H9 (cell line): Measurements from ENCODE around the gene NFKB2. TPM values are rescaled to one million over a fixed set of nuclear protein-coding genes. Genes with fewer than 3 reads are reported as not detected.

Experiments used
- DNase-seq: peaks from one replicate; pipeline ENCODE4 v3.0.0-alpha.2; 2017
- H2AFZ ChIP-seq: one replicate; pipeline ENCODE4 v1.6.1; 2013; ENCODE audit warnings: mild to moderate bottlenecking, low read length, control low read depth, moderate library complexity
- H2AK5ac ChIP-seq: 2 replicates; pipeline ENCODE4 v1.6.1; 2013; ENCODE audit warnings: low read length, control low read depth, mixed read lengths; ENCODE audit not compliant: insufficient read length
- H2BK120ac ChIP-seq: one replicate; pipeline ENCODE4 v1.6.1; 2013; ENCODE audit warnings: low read depth, mild to moderate bottlenecking, low read length, control low read depth, inconsistent platforms; ENCODE audit not compliant: poor library complexity, severe bottlenecking
- H2BK12ac ChIP-seq: 2 replicates; pipeline ENCODE4 v1.6.1; 2013; ENCODE audit warnings: low read length, control low read depth, mixed read lengths, low read depth; ENCODE audit not compliant: insufficient read length
- H2BK15ac ChIP-seq: 2 replicates; pipeline ENCODE4 v1.6.1; 2013; ENCODE audit warnings: low read depth, low read length, control low read depth
- H2BK20ac ChIP-seq: one replicate; pipeline ENCODE4 v1.6.1; 2013; ENCODE audit warnings: low read depth, mild to moderate bottlenecking, low read length, control low read depth, inconsistent platforms; ENCODE audit not compliant: poor library complexity, severe bottlenecking
- H2BK5ac ChIP-seq: 2 replicates; pipeline ENCODE4 v1.6.1; 2013; ENCODE audit warnings: low read length, control low read depth, mixed read lengths; ENCODE audit not compliant: insufficient read length
- H3K14ac ChIP-seq: 2 replicates; pipeline ENCODE4 v1.6.1; 2013; ENCODE audit warnings: low read length, control low read depth; ENCODE audit not compliant: insufficient read depth
- H3K18ac ChIP-seq: 2 replicates; pipeline ENCODE4 v1.6.1; 2013; ENCODE audit warnings: low read depth, mild to moderate bottlenecking, mixed read lengths, low read length, control low read depth; ENCODE audit not compliant: insufficient read length
- H3K23ac ChIP-seq: 2 replicates; pipeline ENCODE4 v1.6.1; 2013; ENCODE audit warnings: low read length, control low read depth, mixed read lengths, low read depth; ENCODE audit not compliant: insufficient read length
- H3K23me2 ChIP-seq: 2 replicates; pipeline ENCODE4 v1.6.1; 2013; ENCODE audit warnings: low read depth, mild to moderate bottlenecking, mixed read lengths, low read length, control low read depth; ENCODE audit not compliant: insufficient read length, poor library complexity, severe bottlenecking
- H3K27ac ChIP-seq: 2 replicates; pipeline ENCODE4 v1.5.1; 2013; ENCODE audit warnings: low read length, control low read depth, mixed read lengths, low read depth; ENCODE audit not compliant: insufficient read length
- H3K27me3 ChIP-seq: 2 replicates; pipeline ENCODE4 v1.6.1; 2013; ENCODE audit warnings: low read length, control low read depth, inconsistent platforms; ENCODE audit not compliant: insufficient read depth
- H3K4ac ChIP-seq: 2 replicates; pipeline ENCODE4 v1.6.1; 2013; ENCODE audit warnings: low read depth, mild to moderate bottlenecking, control low read depth, inconsistent platforms, low read length, moderate library complexity
- H3K4me1 ChIP-seq: 2 replicates; pipeline ENCODE4 v1.6.1; 2013; ENCODE audit warnings: low read length, control low read depth, inconsistent platforms; ENCODE audit not compliant: insufficient read depth
- H3K4me2 ChIP-seq: 2 replicates; pipeline ENCODE4 v1.6.1; 2013; ENCODE audit warnings: low read length, control low read depth, mixed read lengths; ENCODE audit not compliant: insufficient read length, insufficient read depth
- H3K56ac ChIP-seq: 2 replicates; pipeline ENCODE4 v1.6.1; 2013; ENCODE audit warnings: low read depth, mild to moderate bottlenecking, mixed read lengths, low read length, control low read depth; ENCODE audit not compliant: insufficient read length
- H3K79me1 ChIP-seq: 2 replicates; pipeline ENCODE4 v1.6.1; 2013; ENCODE audit warnings: low read depth, mild to moderate bottlenecking, moderate library complexity, low read length, control low read depth, inconsistent platforms; ENCODE audit not compliant: insufficient read depth, poor library complexity, severe bottlenecking
- H3K79me2 ChIP-seq: 2 replicates; pipeline ENCODE4 v1.6.1; 2013; ENCODE audit warnings: low read length, control low read depth, inconsistent platforms; ENCODE audit not compliant: insufficient read depth
- H3K9ac ChIP-seq: 2 replicates; pipeline ENCODE4 v1.6.1; 2013; ENCODE audit warnings: low read length, control low read depth, mixed read lengths; ENCODE audit not compliant: insufficient read length; ENCODE audit errors: extremely low read depth
- H3K9me3 ChIP-seq: one replicate; pipeline ENCODE4 v1.6.1; 2013; ENCODE audit warnings: low read depth, low read length, inconsistent platforms; ENCODE audit not compliant: control insufficient read depth
- H3T11ph ChIP-seq: one replicate; pipeline ENCODE4 v1.6.1; 2013; ENCODE audit warnings: mild to moderate bottlenecking, low read length, control low read depth, inconsistent platforms
- H4K20me1 ChIP-seq: one replicate; pipeline ENCODE4 v1.6.1; 2013; ENCODE audit not compliant: control insufficient read depth, insufficient read length, insufficient read depth
- H4K5ac ChIP-seq: 2 replicates; pipeline ENCODE4 v1.6.1; 2013; ENCODE audit warnings: low read depth, mild to moderate bottlenecking, mixed read lengths, low read length, control low read depth; ENCODE audit not compliant: insufficient read length
- H4K8ac ChIP-seq: replicated peaks from 2 replicates; pipeline ENCODE4 v1.6.1; 2013; ENCODE audit warnings: low read length, control low read depth, mixed read lengths, low read depth; ENCODE audit not compliant: insufficient read length
- H4K91ac ChIP-seq: 2 replicates; pipeline ENCODE4 v1.6.1; 2013; ENCODE audit warnings: low read depth, mild to moderate bottlenecking, moderate library complexity, mixed read lengths, low read length, control low read depth; ENCODE audit not compliant: insufficient read length
- H3K27ac Mint-ChIP-seq, 3 experiments: 2 replicates in 2 of 3; 3 replicates in 1 of 3; pipeline ENCODE4 v1.8.0; 2020 to 2021; ENCODE audit warnings: mixed read lengths in 3 of 3, mild to moderate bottlenecking in 1 of 3, moderate library complexity in 1 of 3
- H3K27me3 Mint-ChIP-seq: 2 replicates; pipeline ENCODE4 v1.8.0; 2021; ENCODE audit warnings: low read depth, mild to moderate bottlenecking, moderate library complexity, mixed read lengths
- H3K36me3 Mint-ChIP-seq, 3 experiments: 2 replicates in 2 of 3; 3 replicates in 1 of 3; pipeline ENCODE4 v1.8.0; 2020 to 2021; ENCODE audit warnings: low read depth in 3 of 3, mixed read lengths in 3 of 3; ENCODE audit not compliant: insufficient read depth in 1 of 3
- H3K4me1 Mint-ChIP-seq, 2 experiments: 2 replicates each; pipeline ENCODE4 v1.8.0; 2020; ENCODE audit warnings: mixed read lengths in 2 of 2
- H3K4me3 Mint-ChIP-seq, 2 experiments: 2 replicates in 1 of 2; 3 replicates in 1 of 2; pipeline ENCODE4 v1.8.0; 2020 to 2021; ENCODE audit warnings: mild to moderate bottlenecking in 2 of 2, mixed read lengths in 2 of 2, moderate library complexity in 1 of 2
- H3K9me3 Mint-ChIP-seq, 2 experiments: 2 replicates in 1 of 2; 3 replicates in 1 of 2; pipeline ENCODE4 v1.8.0; 2020; ENCODE audit warnings: mild to moderate bottlenecking in 2 of 2, mixed read lengths in 2 of 2, moderate library complexity in 1 of 2
- WGBS: extraction: QIAGEN DNeasy Blood & Tissue Kit; methylation state at CpG from one replicate; pipeline ENCODE4 v1.1.7; 2013; ENCODE audit warnings: missing lambda C conversion rate, low lambda C conversion rate, mixed read lengths; ENCODE audit not compliant: insufficient read length; ENCODE audit errors: extremely low coverage; 5-methylcytosine and 5-hydroxymethylcytosine counted together
- total RNA-seq: library from RNA; stranded (reverse); gene quantifications from 2 replicates; pipeline ENCODE4 v1.2.1, GENCODE V29; 2021
- TF ChIP-seq, protein P1 (sequence below): fragments of 200-600 bp; sonication (generic); conservative IDR thresholded peaks from 3 replicates; pipeline ENCODE4 v1.8.0; 2021; ENCODE audit warnings: antibody characterized with exemption, mild to moderate bottlenecking

NFKB2 gene
- total RNA-seq, 1 experiment from 2014 or later, result 23.7 TPM

DNA sequence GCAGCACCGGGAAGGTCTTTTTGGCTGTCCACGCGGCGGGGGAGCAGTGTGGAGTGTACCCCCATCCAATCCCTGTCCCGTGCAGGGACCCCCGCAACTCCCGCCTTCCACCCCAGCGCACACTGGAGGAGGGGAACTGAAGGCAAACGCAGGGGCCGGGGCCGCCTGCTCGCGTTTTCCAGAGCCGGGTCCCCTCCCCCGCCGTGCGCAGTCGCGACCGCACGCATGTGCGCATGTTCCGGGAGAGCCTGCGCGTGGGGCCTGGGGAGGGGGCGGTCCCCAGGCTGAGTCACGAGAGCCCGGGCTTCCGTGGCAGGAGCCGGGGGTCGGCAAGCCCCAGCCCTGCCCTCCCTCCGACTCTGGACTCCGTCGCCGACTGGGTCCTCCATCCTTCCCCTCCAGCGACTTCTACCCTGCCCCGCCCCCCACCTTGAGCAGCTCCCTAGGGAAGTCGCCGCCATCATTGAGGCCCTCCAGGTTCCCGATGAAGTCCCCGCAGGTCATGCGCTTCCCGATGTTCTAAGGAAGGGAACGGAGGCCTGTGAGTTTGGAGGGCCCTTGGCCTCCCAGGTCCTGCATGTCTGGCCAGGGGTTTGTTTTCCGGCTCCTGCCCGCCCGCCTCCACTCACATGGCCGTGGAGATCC lies 15.0 kb downstream of the NFKB2 start:
- H4K5ac ChIP-seq, result no peak overlapping the region
- H3K4me1 Mint-ChIP-seq, result peaks cover 28 to 49% of the 10 kb centered on the region in 2 experiments
- H3K9me3 Mint-ChIP-seq, result peaks cover 0 to 4% of the 10 kb centered on the region in 2 experiments; a peak in 1 of 5 replicates
- H3K4me1 ChIP-seq, result peaks cover 3% of the 10 kb centered on the region; the same call in 1 of the 2 replicates
- no peak overlapping the region for H2BK5ac ChIP-seq
- peaks cover 0 to 2% (median 2%) of the 10 kb centered on the region in 3 experiments; a peak in 2 of 7 replicates for H3K36me3 Mint-ChIP-seq
- no peak overlapping the region for H2AFZ ChIP-seq
- peaks cover 84% of the 10 kb centered on the region for H3K27me3 Mint-ChIP-seq
- WGBS, result no CpG with 5 or more reads among the region's 48 CpGs
- no peak overlapping the region for H2BK12ac ChIP-seq
- TF ChIP-seq, protein P1, sequence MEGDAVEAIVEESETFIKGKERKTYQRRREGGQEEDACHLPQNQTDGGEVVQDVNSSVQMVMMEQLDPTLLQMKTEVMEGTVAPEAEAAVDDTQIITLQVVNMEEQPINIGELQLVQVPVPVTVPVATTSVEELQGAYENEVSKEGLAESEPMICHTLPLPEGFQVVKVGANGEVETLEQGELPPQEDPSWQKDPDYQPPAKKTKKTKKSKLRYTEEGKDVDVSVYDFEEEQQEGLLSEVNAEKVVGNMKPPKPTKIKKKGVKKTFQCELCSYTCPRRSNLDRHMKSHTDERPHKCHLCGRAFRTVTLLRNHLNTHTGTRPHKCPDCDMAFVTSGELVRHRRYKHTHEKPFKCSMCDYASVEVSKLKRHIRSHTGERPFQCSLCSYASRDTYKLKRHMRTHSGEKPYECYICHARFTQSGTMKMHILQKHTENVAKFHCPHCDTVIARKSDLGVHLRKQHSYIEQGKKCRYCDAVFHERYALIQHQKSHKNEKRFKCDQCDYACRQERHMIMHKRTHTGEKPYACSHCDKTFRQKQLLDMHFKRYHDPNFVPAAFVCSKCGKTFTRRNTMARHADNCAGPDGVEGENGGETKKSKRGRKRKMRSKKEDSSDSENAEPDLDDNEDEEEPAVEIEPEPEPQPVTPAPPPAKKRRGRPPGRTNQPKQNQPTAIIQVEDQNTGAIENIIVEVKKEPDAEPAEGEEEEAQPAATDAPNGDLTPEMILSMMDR, result no peak
- no peak overlapping the region for H3K14ac ChIP-seq
- no peak overlapping the region; a peak in 1 of 7 replicates for H3K27ac Mint-ChIP-seq
- no peaks in the 10 kb centered on the region for H3K79me1 ChIP-seq
- no peak overlapping the region for H4K91ac ChIP-seq
- H3K27ac ChIP-seq, result no peak overlapping the region
- H3K9ac ChIP-seq, result no peak overlapping the region
- no peaks in the 10 kb centered on the region for H3K9me3 ChIP-seq
- peak overlapping the region; percentile 34 for H3K18ac ChIP-seq
- peak overlapping the region; percentile 60 to 75 for H3K4me3 Mint-ChIP-seq
- peaks cover 3% of the 10 kb centered on the region for H3K23me2 ChIP-seq
- H3K79me2 ChIP-seq, result no peaks in the 10 kb centered on the region
- no peak overlapping the region for H3K56ac ChIP-seq
- H3K4ac ChIP-seq, result no peak overlapping the region
- no peak overlapping the region for H2BK15ac ChIP-seq
- H2BK120ac ChIP-seq, result no peak overlapping the region
- no peak overlapping the region for H2AK5ac ChIP-seq
- H3K4me2 ChIP-seq, result peak overlapping the region; percentile 27
- H4K20me1 ChIP-seq, result peaks cover 2% of the 10 kb centered on the region
- H4K8ac ChIP-seq, result no peak overlapping the region
- H3K27me3 ChIP-seq, result peaks cover 27% of the 10 kb centered on the region; the same call in 1 of the 2 replicates
- peak; percentile 64 for DNase-seq
- no peak overlapping the region for H3K23ac ChIP-seq
- H2BK20ac ChIP-seq, result no peak overlapping the region
- no peak overlapping the region for H3T11ph ChIP-seq
